Ovary (tissue), 9 donors: ENCODE measurements around the gene PLCB4. TPM values are rescaled to one million over a fixed set of nuclear protein-coding genes. Genes with fewer than 3 reads are reported as not detected.

Experiments
- DNase-seq, 5 donors: peaks; one replicate each; pipeline ENCODE4 v3.0.0-alpha.2; 2019 to 2020
- H3K27ac ChIP-seq, 2 donors: fragments of 200-600 bp; one replicate each; pipeline versions ENCODE4 v1.5.1 to v1.8.0; 2019 to 2022
- H3K27me3 ChIP-seq: fragments of 200-600 bp; one replicate; pipeline ENCODE4 v1.8.0; 2022
- H3K36me3 ChIP-seq: fragments of 200-600 bp; sonication (generic); one replicate; pipeline ENCODE4 v1.5.1; 2019
- H3K4me1 ChIP-seq: one replicate; pipeline ENCODE4 v1.8.1; 2013; ENCODE audit warnings: mild to moderate bottlenecking, moderate library complexity; ENCODE audit not compliant: insufficient read depth
- H3K4me3 ChIP-seq: fragments of 200-600 bp; sonication (generic); one replicate; pipeline ENCODE4 v1.5.1; 2017
- H3K9me3 ChIP-seq, 2 donors: fragments of 200-600 bp in 1 of 2; sonication (generic) in 1 of 2; one replicate each; pipeline versions ENCODE4 v1.5.1 to v1.8.1; 2013 to 2019; ENCODE audit warnings: mild to moderate bottlenecking in 1 of 2, moderate library complexity in 1 of 2
- CTCF ChIP-seq, 3 donors: fragments of 450-650 bp in 2 of 3; fragments of 200-600 bp in 1 of 3; IDR thresholded peaks; one replicate each; pipeline versions ENCODE4 v1.5.1 to v1.8.0; 2016 to 2022; ENCODE audit warnings: antibody characterized with exemption in 3 of 3, mild to moderate bottlenecking in 1 of 3
- EP300 ChIP-seq: sonication (generic); formaldehyde crosslinking; IDR thresholded peaks from one replicate; pipeline ENCODE4 v1.6.1; 2017; ENCODE audit warnings: antibody characterized with exemption
- POLR2A ChIP-seq: fragments of 450-650 bp; IDR thresholded peaks from one replicate; pipeline ENCODE4 v1.6.1; 2017; ENCODE audit warnings: antibody characterized with exemption, mild to moderate bottlenecking, moderate library complexity
- WGBS, 3 donors: extraction: QIAGEN DNeasy Blood & Tissue Kit in 1 of 3; methylation state at CpG; one replicate each; pipeline versions ENCODE4 v1.1.5 to v1.1.7; 2013 to 2017; 5-methylcytosine and 5-hydroxymethylcytosine counted together
- intact Hi-C, 4 donors: fragments of 100-400 bp; cut with DNase I; formaldehyde crosslinking; loops; one replicate each; pipeline versions ENCODE4 v1.11.0 to v1.15.1; 2022 to 2023
- polyA plus RNA-seq, 2 donors: library from polyadenylated mRNA; stranded (reverse); fragments of 200-250 nt in 1 of 2; fragments of 350-450 nt in 1 of 2; fragmentation: Illumina TruSeq in 1 of 2; extraction: RNeasy Lipid Tissue Mini Kit (QIAGEN cat#74804) in 1 of 2; gene quantifications; one replicate each; pipeline ENCODE4 v1.2.3, GENCODE V29; 2013 to 2014
- total RNA-seq, 7 donors: library from RNA; depleted of rRNA in 2 of 7; stranded (reverse); fragments of >200 nt in 2 of 7; fragmentation: NEBNext Ultra II Directional in 3 of 7; extraction: Animal tissue kit (Norgen Biotek cat#: 25700) in 3 of 7; gene quantifications; one replicate each; pipeline versions ENCODE4 v1.1.0 to v1.2.4, GENCODE V29; 2016 to 2023
- donor health status: DM: no; HTN: no; CAD: no; lungs with moderate emphysema.
- donor health status: DM: no; HTN: no; CAD: no.
- donor health status: Bipolar disorder and iron deficiency.
- donor health status: DM: yes; HTN: yes; CAD: no.
- donor health status: DM: no; HTN: no; CAD: no.
- donor health status: DM: yes; HTN: yes; CAD: no.

PLCB4 gene
- total and polyA plus RNA-seq, 9 donors = 2.8 to 11.8 (median 5.6) TPM

GRCh38 chr20:9186396-9186795 lies 117.5 kb downstream of the PLCB4 start:
- TF ChIP-seq CTCF (IDR thresholded peaks at IDR 0.05) = no peak
- WGBS, 3 donors = 63 to 73% (median 72%) methylated on average over 5 of the region's 5 CpGs
- Histone ChIP-seq H3K27me3 (no peaks in the 10 kb centered on the region), H3K27ac (no peak overlapping the region), H3K36me3 (no peaks in the 10 kb centered on the region), H3K4me3 (no peak overlapping the region), H3K9me3 (no peaks in the 10 kb centered on the region), H3K4me1 (no peaks in the 10 kb centered on the region)
- intact Hi-C loops = no loop called here
- DNase-seq = no peak

GRCh38 chr20:9195031-9195430 lies 126.1 kb downstream of the PLCB4 start:
- Histone ChIP-seq H3K9me3 (no peaks in the 10 kb centered on the region), H3K4me3 (no peak overlapping the region), H3K36me3 (no peaks in the 10 kb centered on the region), H3K4me1 (no peaks in the 10 kb centered on the region), H3K27me3 (no peaks in the 10 kb centered on the region), H3K27ac (no peak overlapping the region)
- TF ChIP-seq POLR2A (no peak), EP300 (no peak), CTCF (IDR thresholded peaks at IDR 0.05) (no peak)
- intact Hi-C loops = no loop called here
- no peak for DNase-seq
- 75 to 88% (median 83%) methylated on average over 6 of the region's 6 CpGs for WGBS, 3 donors

DNA sequence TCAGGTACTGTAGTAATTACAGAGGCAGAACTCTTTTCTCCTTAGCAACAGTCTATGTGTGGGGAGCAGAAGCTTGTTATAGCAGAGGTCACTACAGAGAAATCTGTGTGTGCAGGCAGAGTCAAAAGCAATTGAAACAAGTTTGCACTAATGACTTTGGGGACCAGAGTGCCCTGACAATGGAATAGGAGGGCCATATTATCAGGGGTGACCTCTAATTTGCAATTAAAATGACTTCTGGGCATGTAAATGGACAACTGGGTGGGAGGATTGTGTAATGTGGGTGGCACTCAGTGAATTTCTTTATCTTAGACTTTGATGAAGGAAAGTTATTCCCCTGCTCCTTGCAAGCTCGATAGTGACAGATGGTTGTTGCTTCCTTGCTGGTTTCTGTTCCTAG lies 127.2 kb downstream of the PLCB4 start:
- Histone ChIP-seq H3K36me3 (no peaks in the 10 kb centered on the region), H3K4me1 (no peaks in the 10 kb centered on the region), H3K27ac (no peak overlapping the region), H3K27me3 (no peaks in the 10 kb centered on the region), H3K9me3 (no peaks in the 10 kb centered on the region), H3K4me3 (no peak overlapping the region)
- intact Hi-C loops = no loop called here
- no peak for TF ChIP-seq POLR2A
- no peak for TF ChIP-seq CTCF (IDR thresholded peaks at IDR 0.05)
- no peak for TF ChIP-seq EP300
- WGBS, 3 donors = 37 to 64% (median 54%) methylated on average over 1 of the region's 1 CpG
- DNase-seq = no peak

GRCh38 chr20:9198460-9198859 lies 129.6 kb downstream of the PLCB4 start:
- TF ChIP-seq EP300 (no peak), CTCF (IDR thresholded peaks at IDR 0.05) (no peak), POLR2A (no peak)

GRCh38 chr20:9200196-9200595 lies 131.3 kb downstream of the PLCB4 start:
- H3K27me3 ChIP-seq = no peaks in the 10 kb centered on the region
- TF ChIP-seq POLR2A = no peak
- no peak for TF ChIP-seq CTCF (IDR thresholded peaks at IDR 0.05)
- TF ChIP-seq EP300 = no peak
- no peaks in the 10 kb centered on the region for H3K9me3 ChIP-seq
- H3K4me1 ChIP-seq = no peaks in the 10 kb centered on the region
- no peak overlapping the region for H3K27ac ChIP-seq
- H3K36me3 ChIP-seq = no peaks in the 10 kb centered on the region
- no peak for DNase-seq
- intact Hi-C loops = no loop called here
- WGBS, 3 donors = 86 to 91% (median 90%) methylated on average over 5 of the region's 5 CpGs
- no peak overlapping the region for H3K4me3 ChIP-seq

More at GRCh38 chr20:9198460-9198859, 129.6 kb downstream of the PLCB4 start:
- no peaks in the 10 kb centered on the region for H3K36me3 ChIP-seq
- no peaks in the 10 kb centered on the region for H3K27me3 ChIP-seq
- no peaks in the 10 kb centered on the region for H3K9me3 ChIP-seq
- DNase-seq = no peak
- H3K27ac ChIP-seq = no peak overlapping the region
- intact Hi-C loops = no loop called here
- H3K4me3 ChIP-seq = no peak overlapping the region
- no peaks in the 10 kb centered on the region for H3K4me1 ChIP-seq
